Smooth muscle cell (in vitro differentiated cells): Measurements from ENCODE around the gene NKAIN1. TPM values are rescaled to one million over a fixed set of nuclear protein-coding genes. Genes with fewer than 3 reads are reported as not detected.

Source experiments
- DNase-seq: peaks from one replicate; lab custom pipeline; 2025; ENCODE audit not compliant: unreplicated experiment; lab: John Stamatoyannopoulos, UW
- H2AFZ ChIP-seq: fragments of 200-600 bp; sonication (generic); 2 replicates; pipeline ENCODE4 v1.6.0; 2016; ENCODE audit warnings: antibody characterized with exemption, low read depth, mild to moderate bottlenecking
- H3F3A ChIP-seq: fragments of 200-600 bp; sonication (generic); 2 replicates; pipeline ENCODE4 v1.6.0; 2017; ENCODE audit warnings: antibody characterized with exemption, low read depth
- H3K27ac ChIP-seq: fragments of 200-600 bp; sonication (generic); 2 replicates; pipeline ENCODE4 v1.5.1; 2016; ENCODE audit warnings: low read depth, mild to moderate bottlenecking
- H3K27me3 ChIP-seq: fragments of 200-600 bp; sonication (generic); 2 replicates; pipeline ENCODE4 v1.6.1; 2016; ENCODE audit warnings: low read depth, mild to moderate bottlenecking
- H3K36me3 ChIP-seq: fragments of 200-600 bp; sonication (generic); 2 replicates; pipeline ENCODE4 v1.5.1; 2016; ENCODE audit warnings: low read depth
- H3K4me1 ChIP-seq: fragments of 200-600 bp; sonication (generic); 2 replicates; pipeline ENCODE4 v1.5.1; 2016; ENCODE audit warnings: low read depth
- H3K4me2 ChIP-seq: fragments of 200-600 bp; sonication (generic); 2 replicates; pipeline ENCODE4 v1.6.0; 2016; ENCODE audit warnings: mild to moderate bottlenecking
- H3K4me3 ChIP-seq: fragments of 200-600 bp; sonication (generic); 2 replicates; pipeline ENCODE4 v1.5.1; 2016; ENCODE audit warnings: mild to moderate bottlenecking
- H3K79me2 ChIP-seq: fragments of 200-600 bp; sonication (generic); 2 replicates; pipeline ENCODE4 v1.6.0; 2016; ENCODE audit warnings: low read depth, mild to moderate bottlenecking
- H3K9ac ChIP-seq: fragments of 200-600 bp; sonication (generic); 2 replicates; pipeline ENCODE4 v1.6.0; 2016; ENCODE audit warnings: low read depth
- H3K9me3 ChIP-seq: fragments of 200-600 bp; sonication (generic); replicated peaks from 2 replicates; pipeline ENCODE4 v1.5.1; 2016; ENCODE audit warnings: low read depth
- H4K20me1 ChIP-seq: fragments of 200-600 bp; sonication (generic); 2 replicates; pipeline ENCODE4 v1.6.0; 2016; ENCODE audit warnings: low read depth
- WGBS: methylation state at CpG from one replicate; pipeline ENCODE4 v1.1.7; 2016; ENCODE audit warnings: low lambda C conversion rate; 5-methylcytosine and 5-hydroxymethylcytosine counted together
- polyA plus RNA-seq: library from polyadenylated mRNA; unstranded; fragments of >200 nt; fragmentation: Nextera tagmentation; extraction: Ambion mirVana; gene quantifications from 2 replicates; pipeline ENCODE4 v1.2.1, GENCODE V29; 2016
- total RNA-seq: library from RNA; depleted of rRNA; stranded (reverse); fragments of >200 nt; gene quantifications from 2 replicates; pipeline ENCODE4 v1.2.3, GENCODE V29; 2014
- TF ChIP-seq, protein P1 (sequence below): fragments of 200-600 bp; sonication (generic); IDR thresholded peaks from 2 replicates; pipeline ENCODE4 v1.5.1; 2017; ENCODE audit warnings: borderline replicate concordance, mild to moderate bottlenecking, antibody characterized with exemption; ENCODE audit not compliant: insufficient read depth, poor library complexity, severe bottlenecking

The NKAIN1 gene
- total and polyA plus RNA-seq, 2 experiments from 2014 or later: 0.39 TPM; not detected in 1

DNA sequence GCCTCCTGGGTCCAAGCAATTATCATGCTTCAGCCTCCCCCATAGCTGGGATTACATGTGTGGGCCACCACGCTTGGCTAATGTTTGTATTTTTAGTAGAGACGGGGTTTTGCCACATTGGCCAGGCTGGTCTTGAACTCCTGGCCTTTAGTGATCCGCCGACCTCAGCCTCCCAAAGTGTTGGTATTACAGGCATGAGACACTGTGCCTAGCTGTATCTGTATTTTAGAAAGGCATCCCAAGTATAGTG lies 69.3 kb downstream of the NKAIN1 start:
- Histone ChIP-seq H3K4me1 (no peaks in the 10 kb centered on the region), H4K20me1 (no peaks in the 10 kb centered on the region), H3K9me3 (no peaks in the 10 kb centered on the region), H3K4me3 (no peak overlapping the region), H3K27me3 (no peaks in the 10 kb centered on the region), H3K27ac (peak overlapping the region; percentile 75), H3F3A (peaks cover 7% of the 10 kb centered on the region), H3K36me3 (no peaks in the 10 kb centered on the region), H3K4me2 (no peak overlapping the region), H2AFZ (no peak overlapping the region), H3K79me2 (no peaks in the 10 kb centered on the region), H3K9ac (no peak overlapping the region)
- WGBS: 82% methylated on average over 4 of the region's 4 CpGs
- DNase-seq: no peak
- TF ChIP-seq, protein P1, sequence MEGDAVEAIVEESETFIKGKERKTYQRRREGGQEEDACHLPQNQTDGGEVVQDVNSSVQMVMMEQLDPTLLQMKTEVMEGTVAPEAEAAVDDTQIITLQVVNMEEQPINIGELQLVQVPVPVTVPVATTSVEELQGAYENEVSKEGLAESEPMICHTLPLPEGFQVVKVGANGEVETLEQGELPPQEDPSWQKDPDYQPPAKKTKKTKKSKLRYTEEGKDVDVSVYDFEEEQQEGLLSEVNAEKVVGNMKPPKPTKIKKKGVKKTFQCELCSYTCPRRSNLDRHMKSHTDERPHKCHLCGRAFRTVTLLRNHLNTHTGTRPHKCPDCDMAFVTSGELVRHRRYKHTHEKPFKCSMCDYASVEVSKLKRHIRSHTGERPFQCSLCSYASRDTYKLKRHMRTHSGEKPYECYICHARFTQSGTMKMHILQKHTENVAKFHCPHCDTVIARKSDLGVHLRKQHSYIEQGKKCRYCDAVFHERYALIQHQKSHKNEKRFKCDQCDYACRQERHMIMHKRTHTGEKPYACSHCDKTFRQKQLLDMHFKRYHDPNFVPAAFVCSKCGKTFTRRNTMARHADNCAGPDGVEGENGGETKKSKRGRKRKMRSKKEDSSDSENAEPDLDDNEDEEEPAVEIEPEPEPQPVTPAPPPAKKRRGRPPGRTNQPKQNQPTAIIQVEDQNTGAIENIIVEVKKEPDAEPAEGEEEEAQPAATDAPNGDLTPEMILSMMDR: no peak

DNA sequence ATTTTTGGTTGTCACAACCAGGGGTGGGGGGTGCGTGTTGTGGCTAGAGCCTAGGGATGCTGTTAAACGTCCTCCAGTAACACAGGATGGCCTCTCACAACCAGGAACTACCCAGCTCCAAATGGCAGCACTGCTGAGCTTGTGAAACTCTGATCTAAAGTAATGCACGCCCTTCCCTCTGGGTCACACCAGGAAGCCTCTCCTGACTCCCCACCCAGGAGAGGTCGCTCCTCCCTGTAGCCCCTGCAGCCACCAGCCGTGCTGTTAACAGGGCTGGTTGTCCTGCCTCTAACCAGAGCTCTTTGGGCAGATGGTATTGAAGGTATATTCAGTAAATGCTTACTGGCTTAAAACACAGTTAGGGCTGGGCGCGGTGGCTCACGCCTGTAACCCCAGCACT lies 73.2 kb downstream of the NKAIN1 start:
- no peak for DNase-seq
- no peak overlapping the region for H3K9ac ChIP-seq
- H3K79me2 ChIP-seq: no peaks in the 10 kb centered on the region
- no peaks in the 10 kb centered on the region for H4K20me1 ChIP-seq
- no peaks in the 10 kb centered on the region for H3K4me1 ChIP-seq
- H2AFZ ChIP-seq: no peak overlapping the region
- TF ChIP-seq, protein P1: no peak
- H3K4me3 ChIP-seq: no peak overlapping the region
- no peak overlapping the region for H3K27ac ChIP-seq
- H3F3A ChIP-seq: peaks cover 3% of the 10 kb centered on the region
- no peaks in the 10 kb centered on the region for H3K36me3 ChIP-seq
- no peaks in the 10 kb centered on the region for H3K9me3 ChIP-seq
- H3K27me3 ChIP-seq: no peaks in the 10 kb centered on the region
- WGBS: 81% methylated on average over 8 of the region's 8 CpGs
- no peak overlapping the region for H3K4me2 ChIP-seq

DNA sequence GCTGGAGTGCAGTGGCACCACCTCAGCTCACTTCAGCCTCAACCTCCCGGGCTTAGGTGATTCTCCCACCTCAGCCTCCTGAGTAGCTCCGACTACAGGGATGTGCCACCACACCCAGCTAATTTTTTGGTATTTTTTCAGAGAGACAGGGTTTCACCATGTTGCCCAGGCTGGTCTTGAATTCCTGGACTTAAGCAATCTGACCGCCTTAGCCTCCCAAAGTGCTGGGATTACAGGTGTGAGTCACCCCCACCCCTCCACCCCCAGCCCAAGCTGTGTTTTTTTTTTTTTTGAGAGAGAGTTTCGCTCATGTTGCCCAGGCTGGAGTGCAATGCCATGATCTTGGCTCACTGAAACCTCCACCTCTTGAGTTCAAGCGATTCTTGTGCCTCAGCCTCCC lies 75.4 kb downstream of the NKAIN1 start:
- Histone ChIP-seq H4K20me1 (no peaks in the 10 kb centered on the region), H3K27me3 (no peaks in the 10 kb centered on the region), H3K4me1 (no peaks in the 10 kb centered on the region), H2AFZ (no peak overlapping the region), H3K79me2 (no peaks in the 10 kb centered on the region), H3K9me3 (no peaks in the 10 kb centered on the region), H3K27ac (no peak overlapping the region), H3F3A (peaks cover 4% of the 10 kb centered on the region), H3K4me3 (no peak overlapping the region), H3K36me3 (no peaks in the 10 kb centered on the region), H3K4me2 (no peak overlapping the region), H3K9ac (no peak overlapping the region)
- 75% methylated on average over 5 of the region's 5 CpGs for WGBS
- DNase-seq: no peak
- TF ChIP-seq, protein P1: no peak

DNA sequence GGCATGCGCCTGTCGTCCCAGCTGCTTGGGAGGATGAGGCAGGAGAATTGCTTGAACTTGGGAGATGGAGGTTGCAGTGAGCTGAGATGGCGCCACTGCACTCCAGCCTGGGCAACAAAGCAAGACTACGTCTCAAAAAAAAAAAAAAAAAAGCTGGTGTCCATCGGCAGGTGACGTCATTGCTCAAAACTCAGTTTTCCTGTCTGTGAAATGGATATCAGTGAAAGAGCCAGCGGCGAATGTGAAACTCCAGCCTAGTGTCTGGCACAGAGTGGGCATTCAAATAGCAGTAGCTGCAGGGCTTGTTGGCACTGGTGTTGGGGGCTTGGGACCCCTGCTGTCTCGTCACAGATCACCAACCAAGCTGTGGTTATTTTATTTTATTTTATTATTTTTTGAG lies 75.8 kb downstream of the NKAIN1 start:
- no peak overlapping the region for H3K4me2 ChIP-seq
- no peaks in the 10 kb centered on the region for H4K20me1 ChIP-seq
- TF ChIP-seq, protein P1: no peak
- 94% methylated on average over 9 of the region's 9 CpGs for WGBS
- no peaks in the 10 kb centered on the region for H3K4me1 ChIP-seq
- no peak for DNase-seq
- H3K36me3 ChIP-seq: no peaks in the 10 kb centered on the region
- no peaks in the 10 kb centered on the region for H3K9me3 ChIP-seq
- H3F3A ChIP-seq: peaks cover 6% of the 10 kb centered on the region
- no peaks in the 10 kb centered on the region for H3K79me2 ChIP-seq
- H3K4me3 ChIP-seq: no peak overlapping the region
- H3K27me3 ChIP-seq: no peaks in the 10 kb centered on the region
- no peak overlapping the region for H3K9ac ChIP-seq
- no peak overlapping the region for H2AFZ ChIP-seq
- no peak overlapping the region for H3K27ac ChIP-seq
